Urothelium cell line (cell line): ENCODE results near the gene ECM1.
A peak's percentile ranks its signal among the peaks of the same experiment; 100 is the strongest.

Experiments used
- DNase-seq: peaks from one replicate; pipeline ENCODE4 v3.0.0; 2011; ENCODE audit warnings: low spot score, mixed read lengths
- FAIRE-seq: peaks from 2 replicates; lab custom pipeline; 2011; peaks lifted over from hg19 to GRCh38; lab: Jason Lieb, UNC

Gene ECM1

GRCh38 chr1:150557065-150557600 is 49.2 kb downstream of the ECM1 start:
- FAIRE-seq = no peak

DNA sequence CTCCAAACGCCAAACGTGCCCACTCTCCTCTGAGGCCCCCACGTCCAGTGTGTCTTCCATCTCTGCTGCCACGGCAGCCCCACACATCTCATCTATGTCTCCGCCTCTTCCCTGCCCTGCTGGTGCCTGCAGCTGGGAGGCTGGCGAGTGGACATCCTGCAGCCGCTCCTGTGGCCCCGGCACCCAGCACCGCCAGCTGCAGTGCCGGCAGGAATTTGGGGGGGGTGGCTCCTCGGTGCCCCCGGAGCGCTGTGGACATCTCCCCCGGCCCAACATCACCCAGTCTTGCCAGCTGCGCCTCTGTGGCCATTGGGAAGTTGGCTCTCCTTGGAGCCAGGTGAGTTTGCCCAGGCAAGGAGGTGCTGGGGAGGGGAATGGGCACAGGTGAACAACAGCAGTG is 49.9 kb downstream of the ECM1 start:
- DNase-seq (no peak), FAIRE-seq (no peak)

More at GRCh38 chr1:150557065-150557600, 49.2 kb downstream of the ECM1 start:
- DNase-seq = no peak

GRCh38 chr1:150558303-150558704 is 50.4 kb downstream of the ECM1 start:
- no peak for DNase-seq
- no peak for FAIRE-seq

DNA sequence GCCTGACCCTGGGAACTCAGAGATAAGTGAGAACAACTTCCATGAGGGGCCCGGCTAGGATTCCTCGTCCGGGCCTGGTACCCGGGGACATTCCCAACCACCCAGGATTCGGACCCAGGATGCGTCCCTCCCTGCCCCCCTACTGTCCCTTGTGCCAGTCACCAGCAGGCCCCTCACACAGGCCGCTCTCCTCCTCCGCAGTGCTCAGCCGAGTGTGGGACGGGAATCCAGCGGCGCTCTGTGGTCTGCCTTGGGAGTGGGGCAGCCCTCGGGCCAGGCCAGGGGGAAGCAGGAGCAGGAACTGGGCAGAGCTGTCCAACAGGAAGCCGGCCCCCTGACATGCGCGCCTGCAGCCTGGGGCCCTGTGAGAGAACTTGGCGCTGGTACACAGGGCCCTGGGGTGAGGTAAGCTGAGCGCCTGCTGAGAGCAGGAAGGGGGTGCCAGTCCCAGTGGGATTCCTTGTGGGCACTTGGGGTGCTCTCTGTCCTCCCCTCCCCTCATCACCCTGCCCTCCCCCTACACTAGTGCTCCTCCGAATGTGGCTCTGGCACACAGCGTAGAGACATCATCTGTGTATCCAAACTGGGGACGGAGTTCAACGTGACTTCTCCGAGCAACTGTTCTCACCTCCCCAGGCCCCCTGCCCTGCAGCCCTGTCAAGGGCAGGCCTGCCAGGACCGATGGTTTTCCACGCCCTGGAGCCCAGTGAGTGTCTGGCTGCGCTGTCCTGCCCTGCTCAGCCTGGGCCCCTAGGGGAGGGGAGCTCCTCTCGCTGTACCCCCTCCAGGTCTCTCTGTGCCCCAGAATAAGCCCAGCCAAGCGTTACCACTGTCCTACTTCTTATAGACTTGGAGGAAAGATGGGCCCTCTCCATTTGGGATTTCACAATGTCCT is 51.1 kb downstream of the ECM1 start:
- no peak for FAIRE-seq
- no peak for DNase-seq

- DNase-seq (no peak), FAIRE-seq (no peak)
Observed at GRCh38 chr1:150559656-150560010, 51.7 kb downstream of the ECM1 start.

DNA sequence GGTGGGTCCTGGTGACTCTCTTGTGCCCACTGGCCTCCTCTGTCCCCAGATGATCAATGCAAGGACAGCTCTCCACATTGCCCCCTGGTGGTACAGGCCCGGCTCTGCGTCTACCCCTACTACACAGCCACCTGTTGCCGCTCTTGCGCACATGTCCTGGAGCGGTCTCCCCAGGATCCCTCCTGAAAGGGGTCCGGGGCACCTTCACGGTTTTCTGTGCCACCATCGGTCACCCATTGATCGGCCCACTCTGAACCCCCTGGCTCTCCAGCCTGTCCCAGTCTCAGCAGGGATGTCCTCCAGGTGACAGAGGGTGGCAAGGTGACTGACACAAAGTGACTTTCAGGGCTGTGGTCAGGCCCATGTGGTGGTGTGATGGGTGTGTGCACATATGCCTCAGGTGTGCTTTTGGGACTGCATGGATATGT is 52.1 kb downstream of the ECM1 start:
- FAIRE-seq (peak; percentile 76), DNase-seq (peak; percentile 77)

DNA sequence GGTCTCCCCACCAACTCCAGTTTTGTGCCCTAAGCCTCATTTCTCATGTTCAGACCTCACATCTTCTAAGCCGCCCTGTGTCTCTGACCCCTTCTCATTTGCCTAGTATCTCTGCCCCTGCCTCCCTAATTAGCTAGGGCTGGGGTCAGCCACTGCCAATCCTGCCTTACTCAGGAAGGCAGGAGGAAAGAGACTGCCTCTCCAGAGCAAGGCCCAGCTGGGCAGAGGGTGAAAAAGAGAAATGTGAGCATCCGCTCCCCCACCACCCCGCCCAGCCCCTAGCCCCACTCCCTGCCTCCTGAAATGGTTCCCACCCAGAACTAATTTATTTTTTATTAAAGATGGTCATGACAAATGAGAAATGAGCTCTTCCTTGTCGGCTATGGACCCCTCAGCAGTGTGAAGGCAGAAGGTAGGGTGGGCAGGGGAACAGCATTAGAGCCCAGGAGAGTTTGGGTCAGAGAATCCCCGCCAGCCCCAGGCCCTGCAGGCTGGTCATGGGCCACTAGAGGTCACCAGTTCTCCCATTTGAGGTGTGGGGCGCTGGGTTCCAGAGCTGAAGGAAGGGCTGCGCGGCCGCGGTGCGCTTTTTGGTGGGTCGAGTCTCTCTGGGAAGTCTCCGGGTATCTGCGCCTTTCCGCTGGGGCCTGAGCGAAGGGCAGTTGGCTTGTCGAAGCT is 52.8 kb downstream of the ECM1 start:
- FAIRE-seq (no peak), DNase-seq (peak; percentile 84)

DNA sequence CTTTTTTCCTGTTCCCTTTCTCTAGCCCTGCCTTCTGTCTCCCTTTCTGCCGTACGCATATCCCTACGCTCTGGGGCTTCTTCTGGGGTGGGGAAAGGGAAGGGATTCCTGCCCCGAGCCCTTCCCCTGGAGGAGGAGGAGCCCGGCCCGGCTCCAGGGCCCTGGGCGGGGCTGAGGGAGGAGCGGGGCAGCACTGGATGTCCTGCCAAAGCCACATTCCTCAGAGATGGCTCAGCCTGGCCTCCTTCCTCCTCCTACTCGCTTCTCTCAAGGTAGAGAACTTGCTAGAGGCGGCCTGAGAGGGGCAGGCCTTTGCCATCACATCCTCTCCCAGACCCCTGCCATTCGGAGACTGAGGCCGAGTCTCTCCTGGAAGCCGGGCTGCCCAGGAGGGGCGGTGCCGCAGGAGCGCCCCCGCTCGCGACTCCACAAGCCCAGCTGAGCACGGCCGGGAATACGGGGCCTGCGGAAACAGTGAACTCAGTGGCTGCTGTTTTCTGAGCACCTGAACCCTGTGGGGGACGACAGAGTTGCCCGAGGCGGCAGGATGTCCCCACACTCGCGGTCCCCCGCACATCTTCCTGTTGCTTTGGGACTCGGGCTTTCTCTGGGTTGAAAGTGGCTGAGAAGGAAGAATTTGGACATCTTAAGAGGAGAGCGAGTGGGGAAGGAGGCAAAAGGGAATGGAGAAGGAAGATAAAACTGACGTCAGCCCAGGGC is 53.5 kb downstream of the ECM1 start:
- DNase-seq (peak; percentile 96), FAIRE-seq (no peak)

- DNase-seq (peak; percentile 89), FAIRE-seq (no peak)
Observed at GRCh38 chr1:150561974-150562445, 54.1 kb downstream of the ECM1 start.

DNA sequence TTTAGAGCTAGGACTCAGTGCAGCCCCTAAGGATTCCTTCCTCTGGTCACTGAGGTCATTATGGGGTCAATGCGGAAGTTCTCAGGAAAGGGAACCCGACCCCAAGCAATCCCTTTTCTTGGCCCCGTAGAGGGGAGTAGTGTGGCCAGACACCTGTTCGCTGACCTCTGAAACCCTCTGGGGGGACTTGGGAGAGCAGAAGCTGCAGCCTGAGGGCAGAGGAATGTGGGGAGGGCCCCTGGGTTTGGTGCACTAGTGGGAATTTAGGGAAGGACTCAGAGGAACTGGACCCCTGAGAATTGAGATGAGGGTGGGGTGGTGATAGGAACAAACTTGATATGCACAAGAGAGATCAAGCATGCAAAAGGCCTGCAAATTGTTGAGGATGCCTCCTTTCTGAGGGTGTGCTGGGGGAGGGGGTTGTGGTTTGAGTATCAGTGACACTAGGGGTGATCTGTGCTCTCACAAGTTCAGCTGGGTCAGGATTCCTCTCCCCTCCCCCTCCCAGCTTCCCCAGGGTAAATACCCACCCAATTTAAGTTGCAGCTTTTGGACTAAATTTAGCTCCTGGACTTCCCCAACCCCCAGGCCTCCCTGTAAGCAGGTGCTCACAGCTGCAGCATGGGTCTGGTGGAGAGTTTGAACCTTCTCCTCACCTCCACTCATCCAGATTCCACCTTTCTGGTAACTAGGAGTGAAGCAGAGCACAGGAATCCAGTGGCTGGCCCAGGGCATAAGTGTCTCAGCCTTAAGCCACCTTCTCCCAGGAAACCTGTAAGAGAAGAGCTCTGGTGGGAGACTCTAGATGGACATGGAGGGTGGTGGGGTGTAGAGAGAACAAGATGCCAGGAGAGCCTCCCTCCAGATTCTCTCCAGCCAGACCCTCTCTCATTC is 54.8 kb downstream of the ECM1 start:
- FAIRE-seq (no peak), DNase-seq (no peak)
